Measurements from ENCODE around the gene XAGE5.
"Not testable (repeated sequence)": the region's sequence is repeated elsewhere in the genome, so short reads cannot be mapped to it uniquely, and the experiment has no call there.

The XAGE5 gene, protein sequence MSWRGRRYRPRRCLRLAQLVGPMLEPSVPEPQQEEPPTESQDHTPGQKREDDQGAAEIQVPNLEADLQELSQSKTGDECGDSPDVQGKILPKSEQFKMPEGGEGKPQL

DNA sequence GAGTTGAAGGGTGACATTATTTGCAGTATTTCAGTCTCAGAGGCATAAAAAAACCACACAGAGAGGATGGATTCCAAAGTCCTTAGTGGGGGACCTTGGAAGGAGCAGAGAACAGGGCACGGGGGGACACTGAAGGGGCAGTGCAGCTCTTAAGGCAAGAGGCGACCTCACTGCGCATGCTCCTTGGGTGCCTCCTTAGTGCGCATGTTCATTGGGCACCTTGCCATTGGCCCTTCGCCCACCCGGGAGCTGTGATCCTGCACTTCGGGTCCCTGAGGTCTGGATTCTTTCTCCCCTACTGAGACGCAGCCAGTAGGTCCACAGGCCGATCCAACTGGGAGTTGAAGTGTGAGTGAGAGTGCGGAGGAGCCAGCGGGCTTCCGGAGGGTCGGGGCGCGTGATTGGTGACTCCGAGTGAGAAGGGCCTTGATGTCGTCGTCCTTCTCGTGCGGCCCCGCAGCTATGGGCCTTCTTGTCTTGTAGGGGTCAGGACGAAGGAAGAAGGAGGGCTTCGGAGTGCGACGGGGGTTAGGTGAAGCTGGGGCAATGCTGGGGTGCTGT, at the start of gene XAGE5:
Gene XAGE5 (plus strand): TSS at position 223 of the 561 bp plus-strand sequence. CDS start 1,280 bp downstream, outside the sequence.
- no peak within 1 kb of the TSS for H3K9ac ChIP-seq
- H3K27ac ChIP-seq: no peak within 1 kb of the TSS
- H3K4me3 ChIP-seq: no peak within 1 kb of the TSS
- no peaks in the 10 kb centered on the region for H3K4me1 ChIP-seq
- H3K36me3 ChIP-seq: no peaks in the 10 kb centered on the region
- no peak for TF ChIP-seq Cebpa-rat (IDR thresholded peaks at IDR 0.05)
- H3K9me3 ChIP-seq: no peaks in the 10 kb centered on the region; the same call in 1 of the 2 replicates
- H4K20me1 ChIP-seq: no peaks in the 10 kb centered on the region
- H3K27me3 ChIP-seq: peaks cover 85% of the 10 kb centered on the region
- H3K4me2 ChIP-seq: no peak within 1 kb of the TSS

DNA sequence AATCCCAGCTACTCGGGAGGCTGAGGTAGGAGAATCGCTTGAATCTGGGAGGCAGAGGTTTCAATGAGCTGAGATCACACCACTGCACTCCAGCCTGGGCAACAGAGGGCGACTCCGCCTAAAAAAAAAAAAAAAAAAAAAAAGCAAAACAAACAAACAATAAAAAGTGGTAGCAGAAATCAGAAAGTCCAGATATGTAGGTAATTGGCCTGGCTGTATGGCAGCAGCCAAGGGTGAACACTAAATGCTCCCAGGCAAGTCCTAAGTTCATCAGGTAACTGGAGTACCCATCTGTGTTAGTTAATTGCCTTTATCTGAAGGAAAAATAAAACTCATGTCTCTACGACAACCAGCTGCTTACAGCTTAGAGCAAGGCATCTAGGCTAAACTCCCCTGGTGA, 45.1 kb upstream of the XAGE5 start:
- not testable (repeated sequence) for H3K4me3 ChIP-seq, H4K20me1 ChIP-seq, H3K4me1 ChIP-seq, H3K4me2 ChIP-seq, H3K9me3 ChIP-seq, H3K36me3 ChIP-seq, H3K9ac ChIP-seq, H3K27me3 ChIP-seq, H3K27ac ChIP-seq

DNA sequence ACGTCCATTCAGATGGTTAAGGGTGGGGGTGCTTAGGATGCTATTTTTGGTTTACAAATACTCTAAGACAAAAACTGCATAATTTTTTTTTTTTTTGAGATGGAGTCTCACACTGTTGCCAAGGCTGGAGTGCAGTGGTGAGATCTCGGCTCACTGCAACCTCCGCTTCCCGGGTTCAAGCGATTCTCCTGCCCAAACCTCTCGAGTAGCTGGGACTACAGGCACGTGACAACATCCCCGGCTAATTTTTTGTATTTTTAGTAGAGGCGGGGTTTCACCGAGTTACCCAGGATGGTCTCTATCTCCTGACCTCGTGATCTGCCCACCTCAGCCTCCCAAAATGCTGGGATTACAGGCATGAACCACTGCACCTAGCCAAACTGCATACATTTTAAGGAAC, 37.6 kb upstream of the XAGE5 start:
- not testable (repeated sequence) for H3K27ac ChIP-seq, H3K4me3 ChIP-seq, H3K9me3 ChIP-seq, H3K4me1 ChIP-seq, H4K20me1 ChIP-seq, H3K27me3 ChIP-seq, H3K4me2 ChIP-seq, H3K36me3 ChIP-seq, H3K9ac ChIP-seq

DNA sequence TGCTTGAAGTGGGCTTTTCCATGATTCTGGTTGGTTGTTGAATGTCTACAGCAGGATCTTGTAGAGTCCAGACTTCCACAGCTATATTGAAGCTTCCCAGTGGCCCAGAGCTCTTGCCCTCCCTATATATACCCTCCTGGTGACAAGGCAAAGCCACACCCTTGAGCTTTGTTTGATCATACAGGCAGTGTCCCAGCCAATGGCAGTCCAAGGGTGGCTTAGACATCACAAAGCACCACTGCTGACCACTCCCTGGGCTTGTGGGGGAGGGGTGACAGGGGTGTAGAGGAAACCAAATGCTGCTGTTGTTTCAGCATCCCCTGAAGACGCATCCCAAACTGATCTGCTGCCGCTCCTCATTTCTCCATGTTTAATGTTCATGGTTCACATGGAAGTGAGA, 13.8 kb upstream of the XAGE5 start, which contains the start of gene SPANXN5:
Gene SPANXN5 (minus strand): TSS at position 101 of the 400 bp plus-strand sequence. CDS start 79 bp downstream, at position 22.
- H3K4me2 ChIP-seq, H4K20me1 ChIP-seq, H3K9ac ChIP-seq, H3K36me3 ChIP-seq, H3K27ac ChIP-seq, H3K9me3 ChIP-seq, H3K4me1 ChIP-seq, H3K4me3 ChIP-seq: not testable (repeated sequence)
- peaks cover 46% of the 10 kb centered on the region for H3K27me3 ChIP-seq

DNA sequence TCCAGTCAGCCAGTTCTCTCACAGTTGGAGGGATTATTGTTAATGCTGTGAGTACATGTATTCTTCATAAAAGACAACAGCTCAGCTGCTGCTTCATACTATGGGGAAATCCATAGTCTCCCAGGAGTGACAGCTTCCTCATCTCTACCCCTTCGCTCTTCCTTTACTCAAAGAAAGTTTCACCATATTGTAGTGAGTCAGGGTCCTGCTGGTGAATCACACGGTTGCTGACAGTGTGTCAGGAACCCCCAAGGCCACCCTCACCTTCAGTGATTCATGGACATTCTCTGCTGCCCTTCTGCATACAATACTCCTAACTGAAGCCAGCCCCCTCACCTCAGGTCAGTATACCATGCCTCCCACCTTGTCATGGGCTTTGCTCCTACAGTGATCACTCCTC, 6.2 kb upstream of the XAGE5 start:
- not testable (repeated sequence) for H3K4me2 ChIP-seq, H3K9me3 ChIP-seq, H3K27ac ChIP-seq, H3K9ac ChIP-seq, H3K4me1 ChIP-seq, H3K36me3 ChIP-seq, H3K4me3 ChIP-seq, H4K20me1 ChIP-seq
- peaks cover 45% of the 10 kb centered on the region for H3K27me3 ChIP-seq

DNA sequence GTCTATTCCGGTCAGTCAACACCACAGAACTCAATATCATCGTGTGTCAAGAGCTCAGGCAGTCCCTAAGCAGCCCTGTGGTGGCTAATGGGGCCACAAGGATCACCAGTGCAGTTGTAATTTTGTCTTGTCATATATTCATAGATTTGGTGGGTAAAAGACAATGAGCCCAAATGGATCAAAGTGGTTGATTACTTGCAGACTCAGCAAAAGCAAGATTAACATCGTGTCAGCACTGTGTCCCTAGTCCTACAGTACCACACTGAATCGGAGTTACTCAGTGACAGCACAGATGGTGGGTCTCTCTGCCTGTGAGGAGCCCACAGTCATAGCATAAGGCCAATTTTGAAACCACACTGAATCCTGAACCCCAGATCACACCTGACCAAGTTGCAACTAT, 8.7 kb downstream of the XAGE5 start:
- H3K9ac ChIP-seq: no peak overlapping the region
- no peaks in the 10 kb centered on the region for H3K36me3 ChIP-seq
- peaks cover 83% of the 10 kb centered on the region for H3K27me3 ChIP-seq
- no peaks in the 10 kb centered on the region for H3K9me3 ChIP-seq
- H4K20me1 ChIP-seq: no peaks in the 10 kb centered on the region
- H3K4me3 ChIP-seq: no peak overlapping the region
- H3K27ac ChIP-seq: no peak overlapping the region
- no peaks in the 10 kb centered on the region for H3K4me1 ChIP-seq
- no peak overlapping the region for H3K4me2 ChIP-seq
- TF ChIP-seq Cebpa-rat (IDR thresholded peaks at IDR 0.05): no peak

DNA sequence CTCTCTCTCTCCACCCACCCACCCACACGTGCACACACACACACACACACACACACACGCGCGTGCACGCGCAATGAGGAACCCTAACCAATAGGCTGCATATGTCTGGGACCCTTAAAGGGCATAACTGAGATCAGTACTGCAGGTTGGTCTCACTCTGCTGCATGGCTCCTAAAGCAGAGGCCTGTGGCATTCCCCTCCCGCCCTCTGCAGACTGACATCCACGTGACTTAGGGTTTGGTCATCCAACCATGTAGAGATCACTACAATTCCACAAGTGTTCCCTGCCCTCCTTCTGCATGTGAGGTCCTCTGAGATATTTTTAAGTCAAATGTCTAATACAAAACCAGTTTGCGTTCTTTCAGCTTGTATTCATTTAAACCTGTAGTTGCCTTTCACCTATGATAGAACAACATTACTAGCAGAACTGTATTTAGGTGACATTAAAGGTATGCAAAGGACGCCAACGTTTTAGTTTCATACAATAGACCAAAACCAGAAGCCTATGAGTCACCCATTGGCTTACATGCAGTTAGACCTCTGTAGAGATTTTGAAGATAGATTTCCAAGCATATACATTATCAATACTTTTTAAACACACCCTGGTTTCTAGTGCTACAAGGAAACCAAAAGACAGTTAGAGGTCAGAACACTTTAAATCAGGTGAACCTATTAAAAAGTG, 10.1 kb downstream of the XAGE5 start:
- no peak overlapping the region for H3K27ac ChIP-seq
- H3K9ac ChIP-seq: no peak overlapping the region
- H3K4me2 ChIP-seq: no peak overlapping the region
- no peaks in the 10 kb centered on the region for H3K4me1 ChIP-seq
- H3K36me3 ChIP-seq: no peaks in the 10 kb centered on the region
- no peaks in the 10 kb centered on the region for H3K9me3 ChIP-seq
- H3K4me3 ChIP-seq: no peak overlapping the region
- no peaks in the 10 kb centered on the region for H4K20me1 ChIP-seq
- H3K27me3 ChIP-seq: peaks cover 74% of the 10 kb centered on the region
- no peak for TF ChIP-seq Cebpa-rat (IDR thresholded peaks at IDR 0.05)

DNA sequence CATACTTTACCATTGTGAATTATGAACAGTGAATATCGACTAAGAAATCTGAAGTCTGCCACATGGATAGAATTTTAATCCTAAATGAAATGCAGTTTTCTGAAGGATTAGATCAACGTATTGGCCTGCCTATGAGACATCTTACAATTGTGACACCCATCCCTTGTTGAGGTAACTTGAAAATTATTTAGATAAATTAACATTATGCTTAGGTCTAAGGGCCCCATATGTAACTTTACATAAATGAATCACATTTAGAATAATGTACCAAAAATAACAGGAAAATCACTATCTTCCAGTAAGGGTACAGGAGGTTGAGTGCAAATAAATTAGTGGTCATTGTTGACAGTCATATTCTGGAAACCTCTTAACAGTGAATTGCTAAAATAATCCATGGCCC, 13.5 kb downstream of the XAGE5 start:
- Histone ChIP-seq H3K9ac (no peak overlapping the region), H3K4me2 (no peak overlapping the region), H3K27ac (no peak overlapping the region), H3K9me3 (peaks cover 8% of the 10 kb centered on the region; the same call in 1 of the 2 replicates), H3K36me3 (no peaks in the 10 kb centered on the region), H3K27me3 (peaks cover 57% of the 10 kb centered on the region), H3K4me3 (no peak overlapping the region), H4K20me1 (no peaks in the 10 kb centered on the region), H3K4me1 (no peaks in the 10 kb centered on the region)
- no peak for TF ChIP-seq Cebpa-rat (IDR thresholded peaks at IDR 0.05)

DNA sequence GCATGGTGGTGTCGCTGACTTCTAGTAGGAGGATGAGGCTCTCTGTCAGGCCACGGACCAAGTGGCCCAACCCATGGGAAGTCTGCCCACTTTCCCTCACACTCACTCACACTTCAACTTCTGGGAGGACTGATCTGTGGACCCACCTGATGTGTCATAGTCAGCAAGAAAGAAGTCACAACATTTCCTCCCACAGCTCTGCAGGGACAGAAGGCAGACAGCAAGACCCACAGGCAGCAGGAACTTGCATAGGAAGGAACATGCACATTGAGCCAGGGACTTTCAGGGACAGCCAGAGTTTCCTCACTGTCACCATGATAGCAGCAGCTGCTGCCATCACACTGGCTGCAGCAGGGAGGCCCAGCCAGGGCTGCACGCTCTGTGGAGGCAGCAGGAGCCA, 19.5 kb downstream of the XAGE5 start:
- no peak overlapping the region for H3K27ac ChIP-seq
- H3K36me3 ChIP-seq: no peaks in the 10 kb centered on the region
- no peak overlapping the region for H3K4me3 ChIP-seq
- peaks cover 62% of the 10 kb centered on the region for H3K27me3 ChIP-seq
- H3K4me1 ChIP-seq: no peaks in the 10 kb centered on the region
- no peak overlapping the region for H3K4me2 ChIP-seq
- TF ChIP-seq Cebpa-rat (IDR thresholded peaks at IDR 0.05): no peak
- peaks cover 26% of the 10 kb centered on the region for H3K9me3 ChIP-seq
- H3K9ac ChIP-seq: no peak overlapping the region
- no peaks in the 10 kb centered on the region for H4K20me1 ChIP-seq

DNA sequence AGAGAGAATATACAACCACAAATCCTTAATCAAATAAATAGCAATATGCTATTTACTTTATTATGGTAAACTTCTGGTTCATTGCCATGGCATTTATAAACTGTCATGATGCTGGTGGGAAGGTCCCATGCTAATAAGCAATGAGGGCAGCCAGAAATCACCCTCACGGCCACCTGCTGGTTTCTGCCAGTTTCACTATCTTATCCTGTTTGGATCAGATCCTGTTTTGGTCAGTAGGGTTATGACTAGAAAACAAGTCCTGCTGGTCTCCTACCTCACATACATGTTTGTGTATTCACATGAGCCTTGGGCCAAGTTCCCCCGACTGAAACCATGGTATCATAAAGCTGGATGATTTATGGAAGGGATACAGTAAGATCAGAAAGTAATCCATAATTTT, 28.1 kb downstream of the XAGE5 start:
- H3K9me3 ChIP-seq: no peaks in the 10 kb centered on the region
- no peak overlapping the region for H3K4me2 ChIP-seq
- H3K4me3 ChIP-seq: no peak overlapping the region
- peaks cover 37% of the 10 kb centered on the region for H3K27me3 ChIP-seq
- no peaks in the 10 kb centered on the region for H4K20me1 ChIP-seq
- H3K27ac ChIP-seq: no peak overlapping the region
- no peaks in the 10 kb centered on the region for H3K4me1 ChIP-seq
- H3K9ac ChIP-seq: no peak overlapping the region
- H3K36me3 ChIP-seq: no peaks in the 10 kb centered on the region
- TF ChIP-seq Cebpa-rat (IDR thresholded peaks at IDR 0.05): no peak

DNA sequence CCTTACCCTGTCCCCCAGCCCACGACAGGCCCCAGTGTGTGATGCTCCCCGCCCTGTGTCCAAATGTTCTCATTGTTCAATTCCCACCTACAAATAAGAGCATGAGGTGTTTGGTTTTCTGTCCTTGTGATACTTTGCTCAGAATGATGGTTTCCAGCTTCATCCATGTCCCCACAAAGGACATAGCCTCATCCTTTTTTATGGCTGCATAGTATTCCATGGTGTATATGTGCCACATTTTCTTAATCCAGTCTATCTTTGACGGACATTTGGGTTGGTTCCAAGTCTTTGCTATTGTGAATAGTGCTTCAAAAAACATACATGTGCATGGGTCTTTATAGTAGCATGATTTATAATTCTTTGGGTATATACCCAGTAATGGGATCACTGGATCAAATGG, 32.5 kb downstream of the XAGE5 start:
- not testable (repeated sequence) for H3K27ac ChIP-seq, H4K20me1 ChIP-seq, H3K4me2 ChIP-seq, H3K9me3 ChIP-seq, H3K9ac ChIP-seq, H3K4me1 ChIP-seq, H3K4me3 ChIP-seq, H3K36me3 ChIP-seq
- peaks cover 42% of the 10 kb centered on the region for H3K27me3 ChIP-seq

Data from BLaER1 (cell line).